HL-60 (cell line): Measurements from ENCODE around the gene IGF1.

Source experiments
- CTCF ChIP-seq: IDR thresholded peaks from one replicate; pipeline ENCODE4 v1.5.1; 2011; ENCODE audit warnings: low read length, control low read depth, inconsistent platforms; ENCODE audit not compliant: insufficient read depth
- GABPA ChIP-seq: IDR thresholded peaks from 2 replicates; pipeline ENCODE4 v1.6.1; 2012; ENCODE audit warnings: low read depth
- POLR2AphosphoS5 ChIP-seq: IDR thresholded peaks from 2 replicates; pipeline ENCODE4 v1.6.1; 2012; ENCODE audit warnings: low read depth
- REST ChIP-seq: IDR thresholded peaks from 2 replicates; pipeline ENCODE4 v1.6.1; 2012; ENCODE audit warnings: low read depth; ENCODE audit not compliant: insufficient replicate concordance

GRCh38 chr12:102351322-102351721 lies 129.0 kb downstream of the IGF1 start:
- TF ChIP-seq CTCF = no peak
- TF ChIP-seq GABPA = no peak
- no peak for TF ChIP-seq REST
- no peak for TF ChIP-seq POLR2AphosphoS5
